ENCODE data around the gene EIF1B.

Gene EIF1B

GRCh38 chr3:40308725-40309417, 636 bp upstream of the EIF1B start:
- Histone ChIP-seq H3K36me3 (ENCODE audit: insufficient read depth, low read length) (peaks cover 32% of the 10 kb centered on the region), H3K9me3 (ENCODE audit: insufficient read depth, low read length, severe bottlenecking) (no peaks in the 10 kb centered on the region), H3K4me2 (ENCODE audit: insufficient read depth, low read length) (peak overlapping the region; percentile 92), H3K27me3 (ENCODE audit: insufficient read depth, low read length, poor library complexity) (no peaks in the 10 kb centered on the region), H2AFZ (ENCODE audit: low read depth, low read length) (peak overlapping the region; percentile 89), H4K20me1 (ENCODE audit: insufficient read depth, low read length) (no peaks in the 10 kb centered on the region), H3K79me2 (ENCODE audit: insufficient read depth, low read length) (peaks cover 23% of the 10 kb centered on the region), H3K27ac (ENCODE audit: low read length) (peak overlapping the region; percentile 83), H3K9ac (ENCODE audit: low read depth, low read length) (peak overlapping the region; percentile 96), H3K4me1 (ENCODE audit: insufficient read depth, low read length) (peaks cover 28% of the 10 kb centered on the region), H3K4me3 (ENCODE audit: low read depth in 1 of 2, low read length in 2 of 2) (peak overlapping the region; percentile 37 to 82)
- peak; percentile 1; the same call in 1 of the 3 replicates for ATAC-seq (ENCODE audit: insufficient read depth, low read depth)
- DNase-seq = no peak
- TF ChIP-seq, protein P1, sequence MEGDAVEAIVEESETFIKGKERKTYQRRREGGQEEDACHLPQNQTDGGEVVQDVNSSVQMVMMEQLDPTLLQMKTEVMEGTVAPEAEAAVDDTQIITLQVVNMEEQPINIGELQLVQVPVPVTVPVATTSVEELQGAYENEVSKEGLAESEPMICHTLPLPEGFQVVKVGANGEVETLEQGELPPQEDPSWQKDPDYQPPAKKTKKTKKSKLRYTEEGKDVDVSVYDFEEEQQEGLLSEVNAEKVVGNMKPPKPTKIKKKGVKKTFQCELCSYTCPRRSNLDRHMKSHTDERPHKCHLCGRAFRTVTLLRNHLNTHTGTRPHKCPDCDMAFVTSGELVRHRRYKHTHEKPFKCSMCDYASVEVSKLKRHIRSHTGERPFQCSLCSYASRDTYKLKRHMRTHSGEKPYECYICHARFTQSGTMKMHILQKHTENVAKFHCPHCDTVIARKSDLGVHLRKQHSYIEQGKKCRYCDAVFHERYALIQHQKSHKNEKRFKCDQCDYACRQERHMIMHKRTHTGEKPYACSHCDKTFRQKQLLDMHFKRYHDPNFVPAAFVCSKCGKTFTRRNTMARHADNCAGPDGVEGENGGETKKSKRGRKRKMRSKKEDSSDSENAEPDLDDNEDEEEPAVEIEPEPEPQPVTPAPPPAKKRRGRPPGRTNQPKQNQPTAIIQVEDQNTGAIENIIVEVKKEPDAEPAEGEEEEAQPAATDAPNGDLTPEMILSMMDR (IDR thresholded peaks at IDR 0.05; ENCODE audit: borderline replicate concordance, extremely low read depth, low read length, poor library complexity, severe bottlenecking) = no peak
- no peak for TF ChIP-seq EZH2 (IDR thresholded peaks at IDR 0.05; ENCODE audit: borderline replicate concordance, low read depth, low read length, severe bottlenecking)

GRCh38 chr3:40309925-40310695, 603 bp downstream of the EIF1B start:
- peak overlapping the region; percentile 94 for H2AFZ ChIP-seq (ENCODE audit: low read depth, low read length)
- peaks cover 35% of the 10 kb centered on the region for H3K36me3 ChIP-seq (ENCODE audit: insufficient read depth, low read length)
- peak overlapping the region; percentile 96 for H3K9ac ChIP-seq (ENCODE audit: low read depth, low read length)
- H3K4me3 ChIP-seq (ENCODE audit: low read depth in 1 of 2, low read length in 2 of 2) = peak overlapping the region; percentile 82 to 85
- H3K4me2 ChIP-seq (ENCODE audit: insufficient read depth, low read length) = peak overlapping the region; percentile 69
- TF ChIP-seq, protein P1 (IDR thresholded peaks at IDR 0.05; ENCODE audit: borderline replicate concordance, extremely low read depth, low read length, poor library complexity, severe bottlenecking) = no peak
- no peak for TF ChIP-seq EZH2 (IDR thresholded peaks at IDR 0.05; ENCODE audit: borderline replicate concordance, low read depth, low read length, severe bottlenecking)
- H3K79me2 ChIP-seq (ENCODE audit: insufficient read depth, low read length) = peaks cover 23% of the 10 kb centered on the region
- peak overlapping the region; percentile 94 for H3K27ac ChIP-seq (ENCODE audit: low read length)
- peaks cover 28% of the 10 kb centered on the region for H3K4me1 ChIP-seq (ENCODE audit: insufficient read depth, low read length)
- peak; percentile 34 for ATAC-seq (ENCODE audit: insufficient read depth, low read depth)
- no peaks in the 10 kb centered on the region for H4K20me1 ChIP-seq (ENCODE audit: insufficient read depth, low read length)
- no peaks in the 10 kb centered on the region for H3K9me3 ChIP-seq (ENCODE audit: insufficient read depth, low read length, severe bottlenecking)
- peak; percentile 41 for DNase-seq
- H3K27me3 ChIP-seq (ENCODE audit: insufficient read depth, low read length, poor library complexity) = no peaks in the 10 kb centered on the region

DNA sequence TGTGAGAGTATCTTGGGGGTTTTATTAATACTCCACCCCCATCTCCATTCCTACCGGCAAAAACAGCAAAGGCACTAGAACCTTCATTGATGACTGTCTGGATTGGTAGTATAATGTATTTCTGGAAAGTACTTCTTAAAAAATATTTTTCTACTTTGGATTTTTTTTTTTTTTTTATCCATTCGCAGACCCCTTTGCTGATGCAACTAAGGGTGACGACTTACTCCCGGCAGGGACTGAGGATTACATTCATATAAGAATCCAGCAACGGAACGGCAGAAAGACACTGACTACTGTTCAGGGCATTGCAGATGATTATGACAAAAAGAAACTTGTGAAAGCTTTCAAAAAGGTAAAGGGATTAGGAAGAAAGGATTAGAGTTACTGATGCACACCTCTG, 1.2 kb downstream of the EIF1B start:
- no peaks in the 10 kb centered on the region for H3K27me3 ChIP-seq (ENCODE audit: insufficient read depth, low read length, poor library complexity)
- H3K79me2 ChIP-seq (ENCODE audit: insufficient read depth, low read length) = peaks cover 23% of the 10 kb centered on the region
- peaks cover 28% of the 10 kb centered on the region for H3K4me1 ChIP-seq (ENCODE audit: insufficient read depth, low read length)
- ATAC-seq (ENCODE audit: insufficient read depth, low read depth) = no peak
- TF ChIP-seq, protein P1 (IDR thresholded peaks at IDR 0.05; ENCODE audit: borderline replicate concordance, extremely low read depth, low read length, poor library complexity, severe bottlenecking) = no peak
- TF ChIP-seq EZH2 (IDR thresholded peaks at IDR 0.05; ENCODE audit: borderline replicate concordance, low read depth, low read length, severe bottlenecking) = no peak
- H2AFZ ChIP-seq (ENCODE audit: low read depth, low read length) = no peak overlapping the region
- H3K36me3 ChIP-seq (ENCODE audit: insufficient read depth, low read length) = peaks cover 35% of the 10 kb centered on the region
- H3K4me3 ChIP-seq (ENCODE audit: low read depth in 1 of 2, low read length in 2 of 2) = peak overlapping the region; percentile 82 to 85; a peak in 3 of 4 replicates
- peak overlapping the region; percentile 69 for H3K4me2 ChIP-seq (ENCODE audit: insufficient read depth, low read length)
- no peaks in the 10 kb centered on the region for H4K20me1 ChIP-seq (ENCODE audit: insufficient read depth, low read length)
- H3K27ac ChIP-seq (ENCODE audit: low read length) = peak overlapping the region; percentile 94
- peak overlapping the region; percentile 96 for H3K9ac ChIP-seq (ENCODE audit: low read depth, low read length)
- no peaks in the 10 kb centered on the region for H3K9me3 ChIP-seq (ENCODE audit: insufficient read depth, low read length, severe bottlenecking)
- no peak for DNase-seq
